Panc1 (cell line): ENCODE data around the gene NPDC1. TPM values are rescaled to one million over a fixed set of nuclear protein-coding genes. Genes with fewer than 3 reads are reported as not detected.

Experiments used
- ATAC-seq: fragments of 200-7000 bp; cut with Tn5 transposase; 2 replicates; pipeline ENCODE4 v1.9.1; 2020; ENCODE audit warnings: mild to moderate bottlenecking, moderate library complexity
- BruUV-seq: library from RNA; stranded (reverse); fragments of 400-500 nt; replicated peaks from 2 replicates; lab custom pipeline; 2021; lab: Mats Ljungman, UMichigan
- CTCF ChIA-PET: fragments of 300-600 bp; sonication (Branson Sonifier 250); formaldehyde crosslinking; loops from one replicate; lab custom pipeline; 2022; ENCODE audit warnings: antibody characterized with exemption; lab: Charles Lee
- POLR2A ChIA-PET: fragments of 300-600 bp; sonication (Branson Sonifier 250); formaldehyde crosslinking; loops from one replicate; lab custom pipeline; 2022; ENCODE audit warnings: antibody characterized with exemption; lab: Charles Lee
- DNase-seq: peaks from one replicate; pipeline ENCODE4 v3.0.0-alpha.2; 2010; ENCODE audit warnings: low read depth, low spot score
- H3K27ac ChIP-seq: 2 replicates; pipeline ENCODE4 v1.5.1; 2011; ENCODE audit warnings: mild to moderate bottlenecking, low read length, inconsistent platforms
- H3K27me3 ChIP-seq: fragments of 200-500 bp; sonication (Bioruptor generic); 2 replicates; pipeline ENCODE4 v1.6.0; 2014; ENCODE audit warnings: low read length, inconsistent platforms; ENCODE audit not compliant: control insufficient read depth, insufficient read depth
- H3K36me3 ChIP-seq: fragments of 200-500 bp; sonication (Bioruptor generic); 2 replicates; pipeline ENCODE4 v1.5.1; 2014; ENCODE audit warnings: inconsistent platforms, mild to moderate bottlenecking, low read length, moderate library complexity; ENCODE audit not compliant: control insufficient read depth, insufficient read depth
- H3K4me1 ChIP-seq: 2 replicates; pipeline ENCODE4 v1.5.1; 2011; ENCODE audit warnings: inconsistent platforms, mild to moderate bottlenecking, low read length, moderate library complexity; ENCODE audit not compliant: control insufficient read depth, insufficient read depth
- H3K4me3 ChIP-seq, 2 experiments: 2 replicates each; pipeline ENCODE4 v1.5.1; 2011 to 2012; ENCODE audit warnings: low read depth in 2 of 2, low read length in 2 of 2, mild to moderate bottlenecking in 2 of 2, inconsistent platforms in 1 of 2, moderate library complexity in 1 of 2
- H3K9me3 ChIP-seq: fragments of 200-500 bp; sonication (Bioruptor generic); 2 replicates; pipeline ENCODE4 v1.5.1; 2014; ENCODE audit warnings: low read depth, mild to moderate bottlenecking, inconsistent platforms, low read length, moderate library complexity; ENCODE audit not compliant: control insufficient read depth, insufficient read depth
- CTCF ChIP-seq: fragments of 450-650 bp; IDR thresholded peaks from 2 replicates; pipeline ENCODE4 v1.5.1; 2017; ENCODE audit warnings: mild to moderate bottlenecking
- POLR2AphosphoS5 ChIP-seq: IDR thresholded peaks from 2 replicates; pipeline ENCODE4 v1.6.1; 2012; ENCODE audit warnings: mild to moderate bottlenecking, low read depth, low read length, moderate library complexity
- REST ChIP-seq, 2 experiments: IDR thresholded peaks; 2 replicates each; pipeline ENCODE4 v1.6.1; 2011 to 2012; ENCODE audit warnings: low read depth in 2 of 2, control low read depth in 1 of 2, low read length in 1 of 2, mild to moderate bottlenecking in 1 of 2, moderate library complexity in 1 of 2; ENCODE audit not compliant: insufficient read depth in 1 of 2
- SIN3A ChIP-seq: IDR thresholded peaks from 2 replicates; pipeline ENCODE4 v1.6.1; 2012; ENCODE audit warnings: low read depth, mild to moderate bottlenecking, low read length, moderate library complexity, borderline replicate concordance; ENCODE audit not compliant: insufficient read depth
- TCF7L2 ChIP-seq: IDR thresholded peaks from 2 replicates; pipeline ENCODE4 v1.6.1; 2011; ENCODE audit warnings: mild to moderate bottlenecking, low read depth, low read length, inconsistent platforms
- in situ Hi-C: cut with HindIII; loops from 2 replicates; pipeline ENCODE4 v1.10.0; 2016; ENCODE audit warnings: low sequenced_read_pairs, low pct_unique_long_range_greater_than_20kb
- intact Hi-C: fragments of 100-400 bp; cut with micrococcal nuclease; formaldehyde crosslinking; loops from one replicate; pipeline ENCODE4 v1.10.0; 2022; ENCODE audit not compliant: unreplicated experiment
- total RNA-seq: library from RNA; stranded (reverse); gene quantifications from one replicate; pipeline ENCODE4 v1.2.1, GENCODE V29; 2021; ENCODE audit not compliant: unreplicated experiment

Gene NPDC1
- total RNA-seq, 1 experiment from 2014 or later, result 43.5 TPM

GRCh38 chr9:137012694-137013570, 33.0 kb downstream of the NPDC1 start:
- intact Hi-C loops, result no loop called here
- ChIA-PET CTCF (no interaction called here), POLR2A (no interaction called here)
- no peak overlapping the region for H3K4me3 ChIP-seq
- in situ Hi-C loops, result no loop called here
- H3K27me3 ChIP-seq, result no peaks in the 10 kb centered on the region
- no TSS peak for BruUV-seq
- no peaks in the 10 kb centered on the region for H3K4me1 ChIP-seq
- TF ChIP-seq SIN3A (no peak), REST (IDR thresholded peaks at IDR 0.05; ENCODE audit: insufficient read depth in 1 of 2, low read depth in 2 of 2, low read length in 1 of 2) (no peak), TCF7L2 (no peak), POLR2AphosphoS5 (no peak)
- ATAC-seq (no peak), DNase-seq (no peak)
- H3K36me3 ChIP-seq, result no peaks in the 10 kb centered on the region
- no peak overlapping the region for H3K27ac ChIP-seq
- H3K9me3 ChIP-seq, result no peaks in the 10 kb centered on the region

- Histone ChIP-seq H3K4me3 (no peak overlapping the region), H3K36me3 (no peaks in the 10 kb centered on the region), H3K9me3 (no peaks in the 10 kb centered on the region), H3K4me1 (no peaks in the 10 kb centered on the region), H3K27ac (no peak overlapping the region), H3K27me3 (no peaks in the 10 kb centered on the region)
- no peak for TF ChIP-seq SIN3A
- TF ChIP-seq TCF7L2, result no peak
- no peak for TF ChIP-seq CTCF
- no peak for TF ChIP-seq REST (IDR thresholded peaks at IDR 0.05; ENCODE audit: insufficient read depth in 1 of 2, low read depth in 2 of 2, low read length in 1 of 2)
- no peak for TF ChIP-seq POLR2AphosphoS5
- intact Hi-C loops (no loop called here), in situ Hi-C loops (no loop called here)
- POLR2A ChIA-PET, result interaction anchor here (0.5 kb wide), 1 partner anchor 93 kb away, joined by 6 read pairs; no protein-coding TSS in a partner anchor
- ATAC-seq (no peak), DNase-seq (no peak)
- no TSS peak for BruUV-seq
- CTCF ChIA-PET, result no interaction called here
These were observed 33.9 kb downstream of the NPDC1 start for GRCh38 chr9:137011907-137012675.
